Activated CD4-positive, CD25-positive, alpha-beta regulatory T cell treated with anti-CD3 and anti-CD28 coated beads, Interleukin-2, amount 50 U/mL, for 24 hours (primary cell): Measurements from ENCODE around the gene IFNL2.
"Not testable (repeated sequence)": the region's sequence is repeated elsewhere in the genome, so short reads cannot be mapped to it uniquely, and the experiment has no call there.

Source experiments
- ATAC-seq, 2 donors: fragments of 150-1000 bp; cut with Tn5 transposase; one replicate each; pipeline ENCODE4 v1.10.0; 2021; ENCODE audit warnings: mild to moderate bottlenecking in 1 of 2, moderate library complexity in 1 of 2

The IFNL2 gene

DNA sequence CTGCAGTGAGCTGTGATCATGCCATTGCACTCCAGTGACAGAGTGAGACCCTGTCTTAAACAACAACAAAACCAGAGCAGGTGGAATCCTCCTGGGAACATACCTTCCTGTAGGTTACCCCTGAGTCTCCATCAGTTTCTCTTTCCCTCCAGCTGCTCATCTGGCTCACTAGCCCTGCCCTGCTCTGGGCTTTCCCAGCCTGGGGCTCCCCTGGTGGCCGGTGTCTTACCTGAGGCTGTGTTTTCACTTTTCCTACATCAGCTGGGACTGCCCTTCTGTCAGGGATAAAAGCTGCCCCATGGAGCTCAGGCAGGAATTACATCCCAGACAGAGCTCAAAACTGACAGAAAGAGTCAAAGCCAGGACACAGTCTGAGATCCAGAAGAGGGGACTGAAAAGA is at the start of gene IFNL2:
TSS of gene IFNL2 (plus strand) at position 312 of the 400 bp plus-strand sequence. CDS start 173 bp downstream, outside the sequence.
- ATAC-seq, result peak; percentile 49 to 74

DNA sequence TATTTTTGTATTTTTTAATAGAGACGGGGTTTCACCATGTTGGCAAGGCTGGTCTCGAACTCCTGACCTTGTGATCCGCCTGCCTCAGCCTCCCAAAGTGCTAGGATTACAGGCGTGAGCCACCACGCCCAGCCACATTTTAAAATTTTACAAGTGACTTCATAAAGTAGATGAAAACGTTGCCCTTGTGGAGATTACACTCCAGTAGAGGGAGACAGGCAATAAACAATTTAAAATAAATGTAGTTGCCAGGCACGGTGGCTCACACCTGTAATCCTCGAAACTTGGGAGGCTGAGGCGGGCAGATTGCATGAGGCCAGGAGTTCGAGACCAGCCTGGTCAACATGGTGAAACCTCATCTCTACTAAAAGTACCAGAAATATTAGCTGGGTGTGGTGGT is 49.1 kb upstream of the IFNL2 start:
- ATAC-seq, result not testable (repeated sequence)

DNA sequence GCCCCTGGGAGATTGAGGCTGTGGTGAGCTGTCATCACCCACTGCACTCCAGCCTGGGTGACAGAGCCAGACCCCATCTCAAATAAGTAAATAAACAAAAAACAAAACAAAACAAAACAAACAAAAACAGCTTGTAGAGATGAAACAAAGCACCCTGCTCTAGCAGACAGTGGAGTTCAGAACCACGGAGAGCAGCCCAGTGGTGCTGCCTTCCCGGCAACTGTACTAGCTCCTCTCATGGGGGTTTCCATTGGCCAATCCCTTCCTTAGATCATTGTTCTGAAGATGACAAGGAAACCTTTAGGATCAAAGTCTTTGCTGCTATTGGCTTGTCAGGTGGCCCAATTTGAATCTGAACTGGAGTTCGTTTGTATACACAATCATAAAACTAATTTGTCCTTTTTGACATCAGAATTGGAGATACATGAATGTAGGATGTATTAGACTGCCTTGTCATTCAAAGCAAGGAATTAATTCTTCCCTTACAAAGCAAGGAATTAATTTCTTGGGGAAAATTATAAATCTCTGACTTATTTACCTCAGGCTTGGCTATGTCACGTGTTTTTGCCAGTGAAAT is 44.4 kb upstream of the IFNL2 start:
- no peak for ATAC-seq

DNA sequence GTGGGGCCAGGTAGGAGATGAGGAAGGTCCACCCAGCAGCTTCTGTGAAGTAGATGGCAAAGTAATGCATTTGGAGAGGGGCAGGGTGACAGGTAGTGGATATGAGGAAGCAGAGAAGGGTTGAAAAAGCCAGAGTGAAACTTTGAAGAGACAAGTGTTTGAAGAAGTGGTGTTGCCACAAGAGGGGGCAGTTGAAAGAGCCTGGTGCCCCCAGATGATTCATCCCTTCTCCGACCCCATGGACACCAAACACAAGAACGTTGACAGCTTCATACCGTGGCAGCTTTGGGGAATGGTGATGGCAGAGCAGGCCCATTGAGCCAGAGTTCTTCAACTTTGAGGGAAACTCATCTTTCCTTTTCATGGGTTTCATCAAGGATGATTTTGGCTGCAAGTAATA is 43.3 kb upstream of the IFNL2 start:
- no peak for ATAC-seq

DNA sequence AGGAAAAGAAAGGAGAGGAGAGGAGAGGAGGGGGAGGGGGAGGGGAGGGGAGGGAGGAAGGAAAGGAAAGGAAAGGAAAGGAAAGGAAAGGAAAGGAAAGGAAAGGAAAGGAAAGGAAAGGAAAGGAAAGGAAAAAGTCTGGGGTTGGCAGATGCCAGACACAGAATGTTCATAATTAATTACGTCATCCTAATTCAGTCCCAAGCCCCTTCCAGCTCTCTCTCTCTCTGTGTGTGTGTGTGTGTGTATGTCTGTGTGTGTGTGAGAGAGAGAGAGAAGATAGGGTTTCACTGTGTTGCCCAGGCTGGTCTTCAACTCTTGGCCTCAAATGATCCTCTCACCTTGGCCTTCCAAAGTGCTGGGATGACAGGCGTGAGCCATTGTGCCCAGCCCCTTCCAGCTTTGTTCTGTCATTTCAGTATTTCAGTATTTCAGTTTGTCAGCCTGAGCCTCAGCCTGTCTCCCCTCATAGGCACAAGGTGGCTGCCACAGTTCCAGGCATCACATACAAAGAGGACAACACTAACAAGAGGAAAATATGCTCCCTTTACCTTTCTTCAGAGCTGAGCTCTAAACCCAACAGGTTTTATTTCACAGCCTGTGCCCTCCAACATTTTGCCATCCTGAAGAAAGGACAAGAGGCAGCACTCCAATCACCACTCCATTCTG is 38.0 kb upstream of the IFNL2 start:
- ATAC-seq, result no peak

DNA sequence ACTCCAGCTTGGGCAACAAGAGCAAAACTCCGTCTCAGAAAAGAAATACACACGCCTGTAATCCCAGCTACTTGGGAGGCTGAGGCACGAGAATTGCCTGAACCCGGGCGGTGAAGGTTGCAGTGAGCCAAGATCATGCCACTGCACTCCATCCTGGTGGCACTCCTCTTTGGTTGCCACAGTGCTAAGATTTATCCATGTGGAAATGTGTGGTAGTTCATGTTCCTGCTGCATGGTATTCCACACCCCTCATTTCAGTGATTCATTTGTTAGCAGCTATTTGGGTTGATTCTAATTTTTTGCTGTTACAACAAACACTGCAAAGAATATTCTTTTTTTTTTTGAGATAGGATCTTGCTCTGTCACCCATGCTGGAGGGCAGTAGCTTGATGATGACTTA is 35.5 kb upstream of the IFNL2 start:
- ATAC-seq, result no peak

DNA sequence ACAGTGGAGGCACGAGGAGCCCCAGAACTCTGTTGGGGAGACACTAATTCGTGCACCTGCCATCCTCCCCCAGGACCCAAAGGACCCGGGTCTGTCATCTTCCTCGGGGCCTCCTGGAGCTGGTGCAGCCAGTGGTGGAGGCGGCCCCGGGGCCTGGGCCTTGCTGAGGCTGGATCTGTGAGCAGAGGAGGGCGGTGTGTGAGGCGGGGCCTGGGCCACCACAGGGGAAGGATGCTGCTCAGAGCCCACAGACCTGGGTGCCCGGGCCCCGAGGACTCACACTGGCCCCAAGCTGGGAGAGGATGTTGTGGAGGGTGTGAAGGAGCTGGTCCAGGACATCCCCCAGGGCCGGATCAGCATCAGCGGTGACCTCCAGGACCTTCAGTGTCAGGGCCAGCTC is 31.7 kb upstream of the IFNL2 start:
- peak in 1 of 2 donors; percentile 25 for ATAC-seq

DNA sequence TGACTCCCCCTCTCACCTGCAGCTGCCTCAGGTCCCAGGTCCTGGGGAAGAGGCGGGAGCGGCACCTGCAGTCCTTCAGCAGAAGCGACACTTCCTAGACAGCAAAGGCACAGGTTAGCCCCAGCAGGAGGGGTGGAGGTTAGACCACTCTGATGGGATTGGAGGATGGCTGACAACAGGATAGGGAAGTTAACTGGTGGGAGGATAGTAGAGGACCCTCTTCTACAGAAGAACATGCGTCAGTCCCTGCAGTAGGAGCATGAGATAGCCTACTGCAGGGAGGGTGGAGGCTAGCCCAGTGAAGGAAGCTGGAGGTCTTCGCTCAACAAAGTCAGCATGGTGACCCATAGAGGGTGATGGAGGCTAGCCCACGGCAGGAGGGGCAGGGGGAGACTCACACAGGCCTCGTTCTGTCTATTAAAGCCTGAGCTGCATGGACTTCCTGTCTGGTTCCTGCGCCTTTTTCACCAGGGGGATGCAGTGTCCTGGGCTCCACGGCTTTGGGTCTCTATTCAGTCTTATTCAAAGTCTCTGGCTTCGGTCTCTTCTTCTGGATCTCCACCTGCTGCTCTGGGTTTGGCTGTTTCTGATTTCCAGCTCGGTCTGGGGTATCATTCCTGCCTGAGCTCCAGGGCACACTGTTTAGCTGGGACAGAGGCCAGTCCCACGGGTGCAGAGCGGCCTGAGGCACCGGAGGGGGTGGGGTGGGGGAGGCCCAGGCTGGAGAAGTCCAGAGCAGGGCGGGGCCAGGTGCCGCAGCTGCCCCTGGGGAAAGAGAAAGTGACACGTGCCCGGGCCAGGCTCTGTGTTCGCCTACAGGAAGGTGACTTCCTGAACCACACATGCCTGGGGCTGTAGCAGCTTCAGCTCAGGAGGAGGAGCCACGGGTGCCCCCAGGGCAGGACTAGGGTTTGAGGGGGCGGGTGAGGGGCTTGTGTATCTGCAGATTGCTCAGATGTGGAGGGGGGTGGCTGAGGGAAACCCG is 30.7 kb upstream of the IFNL2 start:
- peak; percentile 88 to 92 for ATAC-seq

DNA sequence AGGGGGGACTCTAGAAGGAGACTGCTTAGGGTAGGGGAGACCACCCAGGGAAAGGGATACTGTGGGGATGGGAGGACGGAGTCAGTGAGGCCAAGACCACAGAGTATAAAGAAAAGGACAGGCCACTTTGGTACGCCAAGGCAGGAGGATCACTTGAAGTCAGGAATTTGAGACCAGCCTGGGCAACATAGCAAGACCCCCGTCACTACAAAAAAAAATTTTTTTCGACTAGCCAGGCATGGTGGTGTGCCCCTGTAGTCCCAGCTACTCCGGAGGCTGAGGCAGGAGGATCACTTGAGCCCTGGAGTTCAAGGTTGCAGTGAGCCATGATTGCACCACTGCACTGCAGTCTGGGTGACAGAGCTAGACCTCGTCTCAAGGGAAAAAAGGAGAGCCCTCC is 30.0 kb upstream of the IFNL2 start:
- no peak for ATAC-seq

DNA sequence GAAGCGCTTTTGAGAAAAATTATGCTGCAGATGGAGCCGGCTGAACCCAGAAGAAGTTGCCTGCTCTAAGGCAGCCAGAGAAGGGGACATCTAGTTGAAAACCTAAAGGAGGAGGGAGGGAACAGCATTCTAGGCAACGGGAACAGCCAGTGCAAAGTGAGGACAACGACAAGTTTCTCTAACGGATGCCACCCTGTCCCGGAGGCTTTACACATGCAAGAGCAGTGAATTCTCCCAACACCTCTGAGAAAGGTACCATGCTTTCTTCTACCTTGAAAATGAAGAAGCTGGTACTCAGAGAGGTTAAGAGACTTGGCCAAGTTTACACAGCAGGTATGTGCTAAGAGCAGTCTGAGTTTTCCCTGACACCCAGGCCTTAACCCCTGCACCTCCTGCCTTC is 29.3 kb upstream of the IFNL2 start:
- no peak for ATAC-seq

DNA sequence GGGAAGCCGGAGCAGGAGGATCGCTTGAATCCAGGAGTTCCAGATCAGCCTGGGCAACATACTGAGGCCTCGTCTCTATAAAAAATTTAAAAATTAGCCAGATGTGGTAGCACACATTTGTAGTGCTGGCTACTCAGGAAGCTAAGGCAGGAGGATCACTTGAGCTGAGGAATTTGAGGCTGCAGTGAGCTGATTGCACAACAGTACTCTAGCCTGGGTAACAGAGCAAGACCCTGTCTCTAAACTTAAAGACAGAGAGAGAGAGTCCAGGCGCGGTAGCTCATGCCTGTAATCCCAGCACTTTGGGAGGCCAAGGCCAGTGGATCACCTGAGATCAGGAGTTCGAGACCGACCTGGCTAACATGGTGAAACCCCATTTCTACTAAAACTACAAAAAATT is 27.8 kb upstream of the IFNL2 start:
- no peak for ATAC-seq

DNA sequence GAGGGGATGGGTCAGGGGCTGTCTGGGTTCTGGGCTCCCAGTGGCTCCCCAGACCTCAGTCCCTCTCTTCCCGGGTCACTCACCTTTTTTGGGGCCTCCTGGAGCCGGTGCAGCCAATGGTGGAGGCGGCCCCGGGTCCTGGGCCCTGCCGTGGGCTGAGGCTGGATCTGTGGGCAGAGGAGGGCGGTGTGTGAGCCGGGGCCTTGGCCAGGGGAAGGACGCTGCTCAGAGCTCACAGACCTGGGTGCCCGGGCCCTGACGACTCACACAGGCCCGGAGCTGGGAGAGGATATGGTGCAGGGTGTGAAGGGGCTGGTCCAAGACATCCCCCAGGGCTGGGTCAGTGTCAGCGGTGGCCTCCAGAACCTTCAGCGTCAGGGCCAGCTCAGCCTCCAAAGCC is 24.5 kb upstream of the IFNL2 start:
- not testable (repeated sequence) for ATAC-seq

DNA sequence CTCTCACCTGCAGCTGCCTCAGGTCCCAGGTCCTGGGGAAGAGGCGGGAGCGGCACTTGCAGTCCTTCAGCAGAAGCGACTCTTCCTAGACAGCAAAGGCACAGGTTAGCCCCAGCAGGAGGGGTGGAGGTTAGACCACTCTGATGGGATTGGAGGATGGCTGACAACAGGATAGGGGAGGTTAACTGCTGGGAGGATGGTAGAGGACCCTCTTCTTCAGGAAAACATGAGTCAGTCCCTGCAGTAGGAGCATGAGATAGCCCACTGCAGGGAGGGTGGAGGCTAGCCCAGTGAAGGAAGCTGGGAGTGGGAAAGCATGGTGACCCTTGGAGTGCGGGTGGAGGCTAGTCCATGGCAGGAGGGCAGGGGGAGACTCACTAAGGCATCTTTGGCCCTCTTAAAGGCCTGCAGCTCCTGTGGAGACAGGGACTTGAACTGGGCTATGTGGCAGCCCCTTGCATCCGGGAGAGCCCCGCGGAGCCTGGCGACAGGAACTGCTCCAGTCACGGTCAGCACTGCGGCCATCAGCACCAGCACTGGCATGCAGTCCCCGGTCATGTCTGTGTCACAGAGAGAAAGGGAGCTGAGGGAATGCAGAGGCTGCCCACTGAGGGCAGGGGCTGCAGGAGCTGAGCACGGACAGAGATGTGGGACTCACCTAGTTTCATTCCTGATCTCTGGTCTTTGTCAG is 23.6 kb upstream of the IFNL2 start, which contains the start of gene IFNL3:
TSS of gene IFNL3 (minus strand) at position 597 of the 691 bp plus-strand sequence. CDS start at position 558, 39 bp downstream.
- not testable (repeated sequence) for ATAC-seq

DNA sequence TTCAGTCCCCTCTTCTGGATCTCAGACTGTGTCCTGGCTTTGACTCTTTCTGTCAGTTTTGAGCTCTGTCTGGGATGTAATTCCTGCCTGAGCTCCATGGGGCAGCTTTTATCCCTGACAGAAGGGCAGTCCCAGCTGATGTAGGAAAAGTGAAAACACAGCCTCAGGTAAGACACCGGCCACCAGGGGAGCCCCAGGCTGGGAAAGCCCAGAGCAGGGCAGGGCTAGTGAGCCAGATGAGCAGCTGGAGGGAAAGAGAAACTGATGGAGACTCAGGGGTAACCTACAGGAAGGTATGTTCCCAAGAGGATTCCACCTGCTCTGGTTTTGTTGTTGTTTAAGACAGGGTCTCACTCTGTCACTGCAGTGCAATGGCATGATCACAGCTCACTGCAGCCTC is 23.0 kb upstream of the IFNL2 start:
- ATAC-seq, result peak; percentile 47 to 50

DNA sequence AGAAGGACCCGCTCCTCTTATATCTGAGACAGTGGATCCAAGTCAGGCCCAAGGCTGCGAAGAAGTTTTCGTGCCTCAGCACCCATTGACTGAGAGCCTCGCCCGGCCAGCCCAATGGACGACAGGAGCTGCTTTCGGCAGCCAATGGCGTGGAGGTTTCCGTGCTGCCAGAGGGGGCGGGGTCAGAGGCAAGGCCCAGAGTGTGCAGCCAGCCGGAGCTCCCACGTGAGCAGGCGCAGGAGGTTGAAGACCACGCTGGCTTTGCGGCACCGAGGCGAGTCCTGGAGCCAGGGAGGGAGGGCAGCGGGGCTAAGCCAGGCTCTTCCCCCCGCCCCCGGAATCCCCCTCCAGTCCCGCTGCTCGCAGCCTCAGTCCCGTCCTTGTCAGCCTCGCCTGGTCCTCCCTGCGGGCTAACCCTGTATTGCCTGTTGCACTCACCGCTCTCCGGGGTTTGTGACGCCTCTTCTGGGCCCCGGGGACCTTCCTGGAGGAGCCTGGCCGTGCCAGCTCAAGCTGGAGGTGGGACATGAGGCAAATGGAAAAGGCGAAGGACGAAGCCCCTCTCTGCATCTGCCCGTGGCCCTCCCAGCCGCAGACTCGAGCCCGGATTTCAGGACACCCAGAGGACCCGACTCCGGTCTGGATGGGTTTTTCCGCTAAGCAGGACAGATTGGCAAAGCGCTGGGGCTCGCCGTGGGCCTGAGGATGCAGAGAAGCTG is 21.1 kb upstream of the IFNL2 start:
- peak; percentile 37 to 64 for ATAC-seq

DNA sequence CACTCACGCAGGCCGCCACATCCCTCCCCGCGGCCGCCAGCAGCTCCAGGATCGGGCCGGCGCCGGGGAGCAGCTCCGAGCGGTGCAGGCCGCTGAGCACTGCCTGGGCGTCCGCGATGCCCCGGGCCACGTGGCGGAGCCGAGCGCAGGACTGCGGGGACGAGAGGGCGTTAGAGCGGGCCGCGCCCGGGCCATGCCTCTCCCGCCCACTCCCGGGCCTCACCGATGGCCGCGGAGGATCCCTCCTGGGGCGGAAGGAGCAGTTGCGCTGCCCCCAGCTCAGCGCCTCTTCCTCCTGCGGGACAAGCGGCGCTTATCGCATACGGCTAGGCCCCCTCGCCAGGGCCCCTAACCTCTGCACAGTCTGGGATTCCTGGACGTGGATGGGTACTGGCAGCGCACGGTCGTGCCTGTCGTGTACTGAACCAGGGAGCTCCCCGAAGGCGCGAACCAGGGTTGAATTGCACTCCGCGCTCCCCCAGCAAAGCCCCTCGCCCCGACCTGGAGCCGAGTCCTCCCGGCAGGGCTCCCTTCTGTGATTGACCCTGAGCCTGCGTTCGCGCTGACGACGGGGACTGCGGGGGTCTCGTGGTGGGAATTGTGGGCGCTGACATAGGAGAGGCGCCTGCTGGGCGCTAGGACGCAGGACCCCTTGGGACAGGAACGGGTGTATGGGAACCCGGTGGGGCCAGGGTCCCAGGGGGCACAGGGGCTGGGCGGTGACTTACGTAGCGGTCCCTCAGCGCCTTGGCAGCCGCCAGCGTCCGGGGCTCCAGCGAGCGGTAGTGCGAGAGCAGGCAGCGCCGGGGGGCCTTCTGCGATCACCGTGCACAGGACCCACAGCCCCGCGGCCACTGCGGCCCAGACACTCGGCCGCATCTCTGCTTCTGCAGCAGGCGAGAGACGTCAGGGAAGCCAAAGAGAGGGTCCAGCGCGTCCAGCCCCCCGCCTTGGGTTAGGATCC is 20.2 kb upstream of the IFNL2 start:
- ATAC-seq, result peak in 1 of 2 donors; percentile 53

DNA sequence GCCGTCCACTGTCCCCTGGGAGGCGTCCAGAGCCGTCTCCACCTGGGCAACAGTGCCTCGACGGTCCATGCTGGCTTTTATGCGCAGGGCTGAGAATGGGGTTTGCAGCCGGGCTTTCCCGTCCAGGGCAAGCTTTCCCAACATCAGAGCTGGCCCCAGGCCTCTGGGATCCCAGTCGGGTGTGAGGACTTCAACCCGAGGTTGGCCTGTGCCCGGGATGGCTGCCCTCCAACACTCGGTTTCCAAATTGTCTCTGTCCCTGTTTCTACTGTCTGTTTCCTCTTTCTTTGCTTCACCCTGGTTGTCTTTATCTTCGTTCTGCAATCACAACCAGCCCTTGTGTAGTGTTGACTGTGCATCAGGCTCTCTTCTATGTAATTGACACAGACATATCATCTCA is 19.4 kb upstream of the IFNL2 start, which contains the start of gene IFNL4:
TSS of gene IFNL4 (minus strand) at position 51 of the 400 bp plus-strand sequence.
- no peak for ATAC-seq

DNA sequence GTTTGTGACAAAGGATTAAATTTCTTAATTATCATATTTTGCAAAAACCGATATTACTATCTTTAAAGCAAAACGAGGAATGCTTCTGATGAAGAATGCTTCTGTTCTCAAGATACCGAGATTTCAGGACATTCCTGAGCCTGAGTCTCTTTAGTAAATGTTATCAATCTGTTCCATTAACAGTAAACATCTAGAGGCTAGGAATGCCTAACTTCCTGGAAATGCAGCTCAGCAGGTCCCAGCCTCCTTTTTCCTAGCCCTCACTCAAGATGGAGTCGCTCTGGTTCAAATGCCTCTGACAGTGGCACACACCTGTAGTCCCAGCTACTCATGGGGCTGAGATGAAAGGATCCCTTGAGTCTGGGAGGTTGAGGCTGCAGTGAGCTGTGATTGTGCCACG is 17.1 kb upstream of the IFNL2 start:
- ATAC-seq, result no peak

DNA sequence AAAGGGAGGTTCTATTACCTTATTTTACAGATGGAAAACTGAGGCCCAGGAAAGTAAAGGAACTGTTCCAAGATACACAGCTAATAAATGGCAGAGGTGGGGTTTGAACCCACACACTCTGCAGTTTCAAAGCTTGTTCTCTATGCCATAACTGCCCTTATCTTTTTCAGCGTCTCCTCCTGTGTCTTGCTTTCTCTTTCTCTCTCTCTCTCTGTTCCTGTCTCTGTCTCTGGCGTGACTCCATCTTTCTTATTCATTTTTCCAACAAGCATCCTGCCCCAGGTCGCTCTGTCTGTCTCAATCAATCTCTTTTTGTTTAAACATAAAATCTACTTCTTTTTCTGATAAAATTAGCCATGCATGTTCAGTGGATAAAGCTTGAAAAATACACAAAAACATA is 16.4 kb upstream of the IFNL2 start:
- ATAC-seq, result no peak

DNA sequence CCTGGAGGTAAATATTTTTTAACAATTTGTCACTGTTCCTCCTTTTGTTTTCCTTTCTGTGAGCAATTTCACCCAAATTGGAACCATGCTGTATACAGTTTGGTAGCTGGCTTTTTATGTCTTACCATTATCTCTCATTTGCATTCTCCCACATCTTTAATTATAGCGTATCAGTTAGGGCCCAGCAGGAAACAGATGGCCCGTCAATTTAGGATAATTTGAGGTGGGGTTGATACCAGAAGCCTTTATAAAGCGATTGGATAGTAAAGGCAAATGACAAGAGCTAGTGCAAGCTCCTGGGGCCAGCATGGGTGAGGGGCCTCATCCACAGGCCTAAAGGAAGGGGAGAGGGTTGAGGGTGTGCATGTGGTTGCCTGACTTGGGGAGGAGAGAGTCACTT is 15.7 kb upstream of the IFNL2 start:
- no peak for ATAC-seq
